GM19023 (cell line): ENCODE measurements around the gene GUCY1A2.
"Not testable (repeated sequence)": the region's sequence is repeated elsewhere in the genome, so short reads cannot be mapped to it uniquely, and the experiment has no call there.

Source experiments
- ATAC-seq: cut with Tn5 transposase; IDR thresholded peaks from one replicate; pipeline ENCODE4 v1.9.1; 2021; ENCODE audit warnings: mild to moderate bottlenecking, moderate library complexity; ENCODE audit not compliant: unreplicated experiment

The GUCY1A2 gene

GRCh38 chr11:107018219-107018901 lies at the start of gene GUCY1A2:
Gene GUCY1A2 (minus strand): TSS chr11:107018476. CDS start chr11:107018055, 421 bp downstream.
- peak; percentile 40 for ATAC-seq

GRCh38 chr11:107054391-107054790 lies 36.1 kb upstream of the GUCY1A2 start:
- no peak for ATAC-seq

- ATAC-seq = not testable (repeated sequence)
Observed at GRCh38 chr11:107051332-107051731, 33.1 kb upstream of the GUCY1A2 start.

- not testable (repeated sequence) for ATAC-seq
Observed at GRCh38 chr11:107050899-107051298, 32.6 kb upstream of the GUCY1A2 start.

- ATAC-seq = no peak
Observed at GRCh38 chr11:107050121-107050520, 31.8 kb upstream of the GUCY1A2 start.

GRCh38 chr11:107044503-107044902 lies 26.2 kb upstream of the GUCY1A2 start:
- ATAC-seq = no peak

GRCh38 chr11:107043242-107044006 lies 25.1 kb upstream of the GUCY1A2 start:
- peak; percentile 81 for ATAC-seq

- no peak for ATAC-seq
Observed at GRCh38 chr11:107042748-107043147, 24.5 kb upstream of the GUCY1A2 start.

- ATAC-seq = no peak
Observed at GRCh38 chr11:107041088-107041444, 22.8 kb upstream of the GUCY1A2 start.

- no peak for ATAC-seq
Observed at GRCh38 chr11:107040433-107041087, 22.3 kb upstream of the GUCY1A2 start.

GRCh38 chr11:107025673-107026072 lies 7.4 kb upstream of the GUCY1A2 start:
- no peak for ATAC-seq

GRCh38 chr11:107020594-107020993 lies 2.3 kb upstream of the GUCY1A2 start:
- no peak for ATAC-seq

GRCh38 chr11:107018902-107019493 lies 722 bp upstream of the GUCY1A2 start:
- no peak for ATAC-seq

- ATAC-seq = peak; percentile 68
Observed at GRCh38 chr11:107017433-107018218, 650 bp downstream of the GUCY1A2 start.

GRCh38 chr11:107017104-107017432 lies 1.2 kb downstream of the GUCY1A2 start:
- ATAC-seq = no peak

- ATAC-seq = no peak
Observed at GRCh38 chr11:107014871-107015270, 3.4 kb downstream of the GUCY1A2 start.

- no peak for ATAC-seq
Observed at GRCh38 chr11:107011977-107012376, 6.3 kb downstream of the GUCY1A2 start.

GRCh38 chr11:107009190-107009589 lies 9.1 kb downstream of the GUCY1A2 start:
- no peak for ATAC-seq

GRCh38 chr11:107006076-107006833 lies 12.0 kb downstream of the GUCY1A2 start:
- no peak for ATAC-seq

- no peak for ATAC-seq
Observed at GRCh38 chr11:106999196-106999595, 19.1 kb downstream of the GUCY1A2 start.
